Caco-2 (cell line): ENCODE data around the gene VAT1L. TPM values are rescaled to one million over a fixed set of nuclear protein-coding genes. Genes with fewer than 3 reads are reported as not detected.

Experiments
- BruUV-seq: library from RNA; stranded (reverse); fragments of 400-500 nt; replicated peaks from 2 replicates; lab custom pipeline; 2021; lab: Mats Ljungman, UMichigan
- CTCF ChIA-PET: fragments of 300-600 bp; sonication (Branson Sonifier 250); formaldehyde crosslinking; loops from one replicate; lab custom pipeline; 2022; ENCODE audit warnings: antibody characterized with exemption; lab: Charles Lee
- POLR2A ChIA-PET: fragments of 300-600 bp; sonication (Branson Sonifier 250); formaldehyde crosslinking; loops from one replicate; lab custom pipeline; 2022; ENCODE audit warnings: antibody characterized with exemption; lab: Charles Lee
- DNase-seq, 2 experiments: peaks; one replicate each; pipeline versions ENCODE4 v3.0.0 to v3.0.0-alpha.2; 2020 to 2022
- H3K27me3 ChIP-seq: replicated peaks from 2 replicates; pipeline ENCODE4 v1.6.0; 2011; ENCODE audit warnings: low read length; ENCODE audit not compliant: control insufficient read depth, insufficient read depth
- H3K36me3 ChIP-seq: 2 replicates; pipeline ENCODE4 v1.5.1; 2011; ENCODE audit warnings: low read length; ENCODE audit not compliant: control insufficient read depth, insufficient read depth
- H3K4me1 ChIP-seq: fragments of 250-450 bp; sonication (Bioruptor Pico); 2 replicates; pipeline ENCODE4 v1.5.1; 2020; ENCODE audit warnings: mild to moderate bottlenecking
- H3K4me3 ChIP-seq: 2 replicates; pipeline ENCODE4 v1.5.1; 2011; ENCODE audit warnings: low read depth, mild to moderate bottlenecking, control low read depth, low read length
- H3K9me3 ChIP-seq: fragments of 250-450 bp; sonication (Bioruptor Pico); 2 replicates; pipeline ENCODE4 v1.5.1; 2020; ENCODE audit warnings: mild to moderate bottlenecking, moderate library complexity
- H3K27ac Mint-ChIP-seq: one replicate; pipeline ENCODE4 v1.8.0; 2022; ENCODE audit warnings: mixed read lengths; ENCODE audit not compliant: unreplicated experiment
- H3K27me3 Mint-ChIP-seq: one replicate; pipeline ENCODE4 v1.8.0; 2022; ENCODE audit warnings: mixed read lengths; ENCODE audit not compliant: insufficient read depth, unreplicated experiment
- H3K36me3 Mint-ChIP-seq: one replicate; pipeline ENCODE4 v1.8.0; 2022; ENCODE audit warnings: mild to moderate bottlenecking, mixed read lengths; ENCODE audit not compliant: insufficient read depth, unreplicated experiment
- H3K4me1 Mint-ChIP-seq: one replicate; pipeline ENCODE4 v1.8.0; 2022; ENCODE audit warnings: low read depth, mixed read lengths; ENCODE audit not compliant: unreplicated experiment
- H3K4me3 Mint-ChIP-seq: one replicate; pipeline ENCODE4 v1.8.0; 2022; ENCODE audit warnings: mild to moderate bottlenecking, moderate library complexity, mixed read lengths; ENCODE audit not compliant: unreplicated experiment
- H3K9me3 Mint-ChIP-seq: one replicate; pipeline ENCODE4 v1.8.0; 2022; ENCODE audit warnings: mixed read lengths; ENCODE audit not compliant: unreplicated experiment
- intact Hi-C: fragments of 100-400 bp; cut with micrococcal nuclease; formaldehyde crosslinking; loops from one replicate; pipeline ENCODE4 v1.10.0; 2022; ENCODE audit not compliant: unreplicated experiment
- total RNA-seq: library from RNA; stranded (reverse); gene quantifications from 2 replicates; pipeline ENCODE4 v1.2.3, GENCODE V29; 2022
- TF ChIP-seq, protein P1 (sequence below), 2 experiments: fragments of 200-600 bp in 1 of 2; IDR thresholded peaks; 1 replicate in 1 of 2; 2 replicates in 1 of 2; pipeline versions ENCODE4 v1.5.1 to v1.8.0; 2011 to 2022; ENCODE audit warnings: antibody characterized with exemption in 1 of 2, control low read depth in 1 of 2, inconsistent platforms in 1 of 2, low read depth in 1 of 2, low read length in 1 of 2, mild to moderate bottlenecking in 1 of 2, moderate library complexity in 1 of 2; ENCODE audit not compliant: insufficient read depth in 1 of 2, severe bottlenecking in 1 of 2, unreplicated experiment in 1 of 2

VAT1L gene
- total RNA-seq, 1 experiment from 2014 or later: not detected

DNA sequence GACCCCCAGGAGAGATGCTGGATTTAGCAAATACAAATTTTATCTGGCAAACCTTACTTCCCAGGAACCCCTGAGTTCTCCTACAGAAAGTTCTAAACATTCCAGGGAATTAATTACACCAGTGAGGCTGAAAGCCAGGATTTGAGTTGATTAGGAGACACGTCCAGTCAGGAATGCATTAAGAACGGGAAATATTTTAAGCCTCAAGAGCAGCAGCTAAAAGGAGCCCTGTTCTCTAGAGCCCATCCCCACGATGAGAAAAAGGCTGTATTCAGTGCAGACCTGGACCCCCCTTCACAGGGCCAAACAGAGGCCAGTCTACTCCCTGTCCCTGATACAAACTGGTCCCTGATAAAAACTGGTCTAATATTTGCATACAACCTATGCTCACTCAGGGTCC is 55.0 kb downstream of the VAT1L start:
- DNase-seq: no peak
- Mint-ChIP-seq H3K27ac (no peak overlapping the region), H3K4me3 (no peak overlapping the region), H3K9me3 (no peaks in the 10 kb centered on the region), H3K27me3 (peaks cover 28% of the 10 kb centered on the region), H3K36me3 (no peaks in the 10 kb centered on the region), H3K4me1 (no peaks in the 10 kb centered on the region)
- ChIA-PET POLR2A (no interaction called here), CTCF (no interaction called here)
- BruUV-seq: no TSS peak
- intact Hi-C loops: no loop called here
- Histone ChIP-seq H3K4me3 (no peak overlapping the region), H3K36me3 (no peaks in the 10 kb centered on the region), H3K27me3 (no peaks in the 10 kb centered on the region), H3K4me1 (no peaks in the 10 kb centered on the region), H3K9me3 (no peaks in the 10 kb centered on the region)
- TF ChIP-seq, protein P1, sequence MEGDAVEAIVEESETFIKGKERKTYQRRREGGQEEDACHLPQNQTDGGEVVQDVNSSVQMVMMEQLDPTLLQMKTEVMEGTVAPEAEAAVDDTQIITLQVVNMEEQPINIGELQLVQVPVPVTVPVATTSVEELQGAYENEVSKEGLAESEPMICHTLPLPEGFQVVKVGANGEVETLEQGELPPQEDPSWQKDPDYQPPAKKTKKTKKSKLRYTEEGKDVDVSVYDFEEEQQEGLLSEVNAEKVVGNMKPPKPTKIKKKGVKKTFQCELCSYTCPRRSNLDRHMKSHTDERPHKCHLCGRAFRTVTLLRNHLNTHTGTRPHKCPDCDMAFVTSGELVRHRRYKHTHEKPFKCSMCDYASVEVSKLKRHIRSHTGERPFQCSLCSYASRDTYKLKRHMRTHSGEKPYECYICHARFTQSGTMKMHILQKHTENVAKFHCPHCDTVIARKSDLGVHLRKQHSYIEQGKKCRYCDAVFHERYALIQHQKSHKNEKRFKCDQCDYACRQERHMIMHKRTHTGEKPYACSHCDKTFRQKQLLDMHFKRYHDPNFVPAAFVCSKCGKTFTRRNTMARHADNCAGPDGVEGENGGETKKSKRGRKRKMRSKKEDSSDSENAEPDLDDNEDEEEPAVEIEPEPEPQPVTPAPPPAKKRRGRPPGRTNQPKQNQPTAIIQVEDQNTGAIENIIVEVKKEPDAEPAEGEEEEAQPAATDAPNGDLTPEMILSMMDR (IDR thresholded peaks at IDR 0.05; ENCODE audit: insufficient read depth in 1 of 2, low read depth in 1 of 2, low read length in 1 of 2, severe bottlenecking in 1 of 2, unreplicated experiment in 1 of 2): no peak

DNA sequence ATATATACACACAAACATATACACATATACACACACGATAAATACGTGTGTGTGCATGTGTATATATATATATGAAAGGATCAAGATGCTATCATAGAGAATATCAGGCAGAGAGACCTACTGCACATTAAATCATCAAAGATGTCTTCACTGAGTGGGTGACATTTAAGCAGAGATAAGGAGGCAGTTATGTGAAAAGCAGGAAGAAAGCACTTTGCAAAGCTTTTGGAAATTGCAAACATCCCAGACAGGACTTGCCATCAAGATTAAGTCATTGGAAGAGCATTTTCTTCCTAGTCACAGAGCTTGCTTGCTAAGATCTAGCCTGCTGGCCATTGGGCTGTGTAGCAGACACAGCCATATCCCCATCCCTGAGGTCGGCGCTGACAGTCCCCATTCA is 56.4 kb downstream of the VAT1L start:
- Mint-ChIP-seq H3K27ac (no peak overlapping the region), H3K4me1 (no peaks in the 10 kb centered on the region), H3K9me3 (no peaks in the 10 kb centered on the region), H3K27me3 (peaks cover 27% of the 10 kb centered on the region), H3K36me3 (no peaks in the 10 kb centered on the region), H3K4me3 (no peak overlapping the region)
- intact Hi-C loops: no loop called here
- TF ChIP-seq, protein P1 (IDR thresholded peaks at IDR 0.05; ENCODE audit: insufficient read depth in 1 of 2, low read depth in 1 of 2, low read length in 1 of 2, severe bottlenecking in 1 of 2, unreplicated experiment in 1 of 2): no peak
- H3K9me3 ChIP-seq: no peaks in the 10 kb centered on the region
- CTCF ChIA-PET: no interaction called here
- POLR2A ChIA-PET: no interaction called here
- no peaks in the 10 kb centered on the region for H3K27me3 ChIP-seq
- DNase-seq: no peak
- H3K4me1 ChIP-seq: no peaks in the 10 kb centered on the region
- H3K4me3 ChIP-seq: no peak overlapping the region
- H3K36me3 ChIP-seq: no peaks in the 10 kb centered on the region
- no TSS peak for BruUV-seq

DNA sequence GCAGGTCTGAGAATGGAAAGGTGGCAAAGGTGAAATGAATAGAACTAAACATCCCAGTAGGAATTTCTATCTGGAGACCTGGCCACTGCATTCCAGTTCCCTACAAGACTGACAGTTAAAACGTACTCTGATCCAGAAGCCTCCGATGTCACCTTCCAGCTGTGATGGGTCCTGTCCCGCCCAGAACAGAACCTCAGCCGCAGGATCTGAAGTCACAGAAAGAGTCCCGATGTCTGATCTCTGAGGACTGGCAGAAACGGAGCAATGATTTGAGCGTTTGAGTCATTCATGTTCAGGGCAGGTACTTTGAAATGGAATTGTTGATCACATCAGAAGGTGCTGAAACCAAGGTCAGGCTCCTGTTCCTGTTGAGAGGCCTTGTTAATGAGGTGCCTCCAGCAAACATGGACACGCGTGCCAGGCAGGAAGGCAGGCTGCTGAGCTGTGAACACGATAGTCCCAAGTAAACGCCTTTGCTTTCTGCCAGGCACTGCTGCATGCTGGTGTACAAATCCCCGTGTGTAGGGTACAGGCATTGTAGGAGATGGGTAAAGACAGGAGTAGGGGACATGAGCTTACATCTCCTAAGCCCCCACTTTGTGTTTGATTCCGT is 61.4 kb downstream of the VAT1L start:
- no peak for DNase-seq
- H3K4me1 Mint-ChIP-seq: no peaks in the 10 kb centered on the region
- H3K36me3 Mint-ChIP-seq: no peaks in the 10 kb centered on the region
- peaks cover 23% of the 10 kb centered on the region for H3K27me3 Mint-ChIP-seq
- CTCF ChIA-PET: no interaction called here
- no peaks in the 10 kb centered on the region for H3K36me3 ChIP-seq
- H3K4me1 ChIP-seq: no peaks in the 10 kb centered on the region
- H3K9me3 Mint-ChIP-seq: no peaks in the 10 kb centered on the region
- H3K9me3 ChIP-seq: no peaks in the 10 kb centered on the region
- TF ChIP-seq, protein P1 (IDR thresholded peaks at IDR 0.05; ENCODE audit: insufficient read depth in 1 of 2, low read depth in 1 of 2, low read length in 1 of 2, severe bottlenecking in 1 of 2, unreplicated experiment in 1 of 2): no peak
- POLR2A ChIA-PET: no interaction called here
- no peak overlapping the region for H3K4me3 ChIP-seq
- H3K27me3 ChIP-seq: no peaks in the 10 kb centered on the region
- BruUV-seq: no TSS peak
- H3K4me3 Mint-ChIP-seq: no peak overlapping the region
- intact Hi-C loops: no loop called here
- no peak overlapping the region for H3K27ac Mint-ChIP-seq
